H9 (cell line): ENCODE results near the gene TNMD. TPM values are rescaled to one million over a fixed set of nuclear protein-coding genes. Genes with fewer than 3 reads are reported as not detected.

Experiments used
- DNase-seq: peaks from one replicate; pipeline ENCODE4 v3.0.0-alpha.2; 2017
- H2AFZ ChIP-seq: one replicate; pipeline ENCODE4 v1.6.1; 2013; ENCODE audit warnings: mild to moderate bottlenecking, low read length, control low read depth, moderate library complexity
- H2AK5ac ChIP-seq: 2 replicates; pipeline ENCODE4 v1.6.1; 2013; ENCODE audit warnings: low read length, control low read depth, mixed read lengths; ENCODE audit not compliant: insufficient read length
- H2BK120ac ChIP-seq: one replicate; pipeline ENCODE4 v1.6.1; 2013; ENCODE audit warnings: low read depth, mild to moderate bottlenecking, low read length, control low read depth, inconsistent platforms; ENCODE audit not compliant: poor library complexity, severe bottlenecking
- H2BK12ac ChIP-seq: 2 replicates; pipeline ENCODE4 v1.6.1; 2013; ENCODE audit warnings: low read length, control low read depth, mixed read lengths, low read depth; ENCODE audit not compliant: insufficient read length
- H2BK15ac ChIP-seq: 2 replicates; pipeline ENCODE4 v1.6.1; 2013; ENCODE audit warnings: low read depth, low read length, control low read depth
- H2BK20ac ChIP-seq: one replicate; pipeline ENCODE4 v1.6.1; 2013; ENCODE audit warnings: low read depth, mild to moderate bottlenecking, low read length, control low read depth, inconsistent platforms; ENCODE audit not compliant: poor library complexity, severe bottlenecking
- H2BK5ac ChIP-seq: 2 replicates; pipeline ENCODE4 v1.6.1; 2013; ENCODE audit warnings: low read length, control low read depth, mixed read lengths; ENCODE audit not compliant: insufficient read length
- H3K14ac ChIP-seq: 2 replicates; pipeline ENCODE4 v1.6.1; 2013; ENCODE audit warnings: low read length, control low read depth; ENCODE audit not compliant: insufficient read depth
- H3K18ac ChIP-seq: 2 replicates; pipeline ENCODE4 v1.6.1; 2013; ENCODE audit warnings: low read depth, mild to moderate bottlenecking, mixed read lengths, low read length, control low read depth; ENCODE audit not compliant: insufficient read length
- H3K23ac ChIP-seq: 2 replicates; pipeline ENCODE4 v1.6.1; 2013; ENCODE audit warnings: low read length, control low read depth, mixed read lengths, low read depth; ENCODE audit not compliant: insufficient read length
- H3K23me2 ChIP-seq: 2 replicates; pipeline ENCODE4 v1.6.1; 2013; ENCODE audit warnings: low read depth, mild to moderate bottlenecking, mixed read lengths, low read length, control low read depth; ENCODE audit not compliant: insufficient read length, poor library complexity, severe bottlenecking
- H3K27ac ChIP-seq: 2 replicates; pipeline ENCODE4 v1.5.1; 2013; ENCODE audit warnings: low read length, control low read depth, mixed read lengths, low read depth; ENCODE audit not compliant: insufficient read length
- H3K27me3 ChIP-seq: 2 replicates; pipeline ENCODE4 v1.6.1; 2013; ENCODE audit warnings: low read length, control low read depth, inconsistent platforms; ENCODE audit not compliant: insufficient read depth
- H3K4ac ChIP-seq: 2 replicates; pipeline ENCODE4 v1.6.1; 2013; ENCODE audit warnings: low read depth, mild to moderate bottlenecking, control low read depth, inconsistent platforms, low read length, moderate library complexity
- H3K4me1 ChIP-seq: 2 replicates; pipeline ENCODE4 v1.6.1; 2013; ENCODE audit warnings: low read length, control low read depth, inconsistent platforms; ENCODE audit not compliant: insufficient read depth
- H3K4me2 ChIP-seq: 2 replicates; pipeline ENCODE4 v1.6.1; 2013; ENCODE audit warnings: low read length, control low read depth, mixed read lengths; ENCODE audit not compliant: insufficient read length, insufficient read depth
- H3K56ac ChIP-seq: 2 replicates; pipeline ENCODE4 v1.6.1; 2013; ENCODE audit warnings: low read depth, mild to moderate bottlenecking, mixed read lengths, low read length, control low read depth; ENCODE audit not compliant: insufficient read length
- H3K79me1 ChIP-seq: 2 replicates; pipeline ENCODE4 v1.6.1; 2013; ENCODE audit warnings: low read depth, mild to moderate bottlenecking, moderate library complexity, low read length, control low read depth, inconsistent platforms; ENCODE audit not compliant: insufficient read depth, poor library complexity, severe bottlenecking
- H3K79me2 ChIP-seq: 2 replicates; pipeline ENCODE4 v1.6.1; 2013; ENCODE audit warnings: low read length, control low read depth, inconsistent platforms; ENCODE audit not compliant: insufficient read depth
- H3K9ac ChIP-seq: 2 replicates; pipeline ENCODE4 v1.6.1; 2013; ENCODE audit warnings: low read length, control low read depth, mixed read lengths; ENCODE audit not compliant: insufficient read length; ENCODE audit errors: extremely low read depth
- H3K9me3 ChIP-seq: one replicate; pipeline ENCODE4 v1.6.1; 2013; ENCODE audit warnings: low read depth, low read length, inconsistent platforms; ENCODE audit not compliant: control insufficient read depth
- H3T11ph ChIP-seq: one replicate; pipeline ENCODE4 v1.6.1; 2013; ENCODE audit warnings: mild to moderate bottlenecking, low read length, control low read depth, inconsistent platforms
- H4K20me1 ChIP-seq: one replicate; pipeline ENCODE4 v1.6.1; 2013; ENCODE audit not compliant: control insufficient read depth, insufficient read length, insufficient read depth
- H4K5ac ChIP-seq: 2 replicates; pipeline ENCODE4 v1.6.1; 2013; ENCODE audit warnings: low read depth, mild to moderate bottlenecking, mixed read lengths, low read length, control low read depth; ENCODE audit not compliant: insufficient read length
- H4K8ac ChIP-seq: replicated peaks from 2 replicates; pipeline ENCODE4 v1.6.1; 2013; ENCODE audit warnings: low read length, control low read depth, mixed read lengths, low read depth; ENCODE audit not compliant: insufficient read length
- H4K91ac ChIP-seq: 2 replicates; pipeline ENCODE4 v1.6.1; 2013; ENCODE audit warnings: low read depth, mild to moderate bottlenecking, moderate library complexity, mixed read lengths, low read length, control low read depth; ENCODE audit not compliant: insufficient read length
- H3K27ac Mint-ChIP-seq, 3 experiments: 2 replicates in 2 of 3; 3 replicates in 1 of 3; pipeline ENCODE4 v1.8.0; 2020 to 2021; ENCODE audit warnings: mixed read lengths in 3 of 3, mild to moderate bottlenecking in 1 of 3, moderate library complexity in 1 of 3
- H3K27me3 Mint-ChIP-seq: 2 replicates; pipeline ENCODE4 v1.8.0; 2021; ENCODE audit warnings: low read depth, mild to moderate bottlenecking, moderate library complexity, mixed read lengths
- H3K36me3 Mint-ChIP-seq, 3 experiments: 2 replicates in 2 of 3; 3 replicates in 1 of 3; pipeline ENCODE4 v1.8.0; 2020 to 2021; ENCODE audit warnings: low read depth in 3 of 3, mixed read lengths in 3 of 3; ENCODE audit not compliant: insufficient read depth in 1 of 3
- H3K4me1 Mint-ChIP-seq, 2 experiments: 2 replicates each; pipeline ENCODE4 v1.8.0; 2020; ENCODE audit warnings: mixed read lengths in 2 of 2
- H3K4me3 Mint-ChIP-seq, 2 experiments: 2 replicates in 1 of 2; 3 replicates in 1 of 2; pipeline ENCODE4 v1.8.0; 2020 to 2021; ENCODE audit warnings: mild to moderate bottlenecking in 2 of 2, mixed read lengths in 2 of 2, moderate library complexity in 1 of 2
- H3K9me3 Mint-ChIP-seq, 2 experiments: 2 replicates in 1 of 2; 3 replicates in 1 of 2; pipeline ENCODE4 v1.8.0; 2020; ENCODE audit warnings: mild to moderate bottlenecking in 2 of 2, mixed read lengths in 2 of 2, moderate library complexity in 1 of 2
- CTCF ChIP-seq: fragments of 200-600 bp; sonication (generic); conservative IDR thresholded peaks from 3 replicates; pipeline ENCODE4 v1.8.0; 2021; ENCODE audit warnings: antibody characterized with exemption, mild to moderate bottlenecking
- WGBS: extraction: QIAGEN DNeasy Blood & Tissue Kit; methylation state at CpG from one replicate; pipeline ENCODE4 v1.1.7; 2013; ENCODE audit warnings: missing lambda C conversion rate, low lambda C conversion rate, mixed read lengths; ENCODE audit not compliant: insufficient read length; ENCODE audit errors: extremely low coverage; 5-methylcytosine and 5-hydroxymethylcytosine counted together
- total RNA-seq: library from RNA; stranded (reverse); gene quantifications from 2 replicates; pipeline ENCODE4 v1.2.1, GENCODE V29; 2021

The TNMD gene
- total RNA-seq, 1 experiment from 2014 or later = 1.7 TPM

GRCh38 chrX:100600758-100601157 lies 16.0 kb downstream of the TNMD start:
- Histone ChIP-seq H2BK12ac (no peak overlapping the region), H3T11ph (no peak overlapping the region), H3K4me1 (no peaks in the 10 kb centered on the region; the same call in 1 of the 2 replicates), H4K91ac (no peak overlapping the region), H4K5ac (no peak overlapping the region), H2BK15ac (no peak overlapping the region), H3K23me2 (no peaks in the 10 kb centered on the region), H3K4me2 (no peak overlapping the region), H3K56ac (no peak overlapping the region), H3K4ac (no peak overlapping the region), H3K79me2 (no peaks in the 10 kb centered on the region), H4K8ac (no peak overlapping the region), H2AFZ (no peak overlapping the region), H3K27me3 (no peaks in the 10 kb centered on the region), H3K27ac (no peak overlapping the region), H3K23ac (no peak overlapping the region), H3K9me3 (no peaks in the 10 kb centered on the region), H2AK5ac (no peak overlapping the region), H2BK5ac (no peak overlapping the region), H2BK20ac (no peak overlapping the region), H3K9ac (no peak overlapping the region), H3K79me1 (no peaks in the 10 kb centered on the region), H3K18ac (no peak overlapping the region), H4K20me1 (no peaks in the 10 kb centered on the region), H2BK120ac (no peak overlapping the region), H3K14ac (no peak overlapping the region)
- Mint-ChIP-seq H3K4me3 (no peak overlapping the region), H3K27me3 (no peaks in the 10 kb centered on the region), H3K9me3 (peaks cover 0 to 67% of the 10 kb centered on the region in 2 experiments; a peak in 3 of 5 replicates), H3K27ac (no peak overlapping the region), H3K4me1 (peaks cover 13 to 29% of the 10 kb centered on the region in 2 experiments), H3K36me3 (no peaks in the 10 kb centered on the region; a peak in 1 of 7 replicates)
- no CpG with 5 or more reads among the region's 1 CpG for WGBS
- DNase-seq = no peak
- no peak for TF ChIP-seq CTCF
